Measurements from ENCODE around the gene RALB.

Gene RALB

GRCh38 chr2:120226316-120226715 lies 26.3 kb upstream of the RALB start:
- no peak for DNase-seq (ENCODE audit: extremely low read depth, low read depth)
- TF ChIP-seq, protein P1, sequence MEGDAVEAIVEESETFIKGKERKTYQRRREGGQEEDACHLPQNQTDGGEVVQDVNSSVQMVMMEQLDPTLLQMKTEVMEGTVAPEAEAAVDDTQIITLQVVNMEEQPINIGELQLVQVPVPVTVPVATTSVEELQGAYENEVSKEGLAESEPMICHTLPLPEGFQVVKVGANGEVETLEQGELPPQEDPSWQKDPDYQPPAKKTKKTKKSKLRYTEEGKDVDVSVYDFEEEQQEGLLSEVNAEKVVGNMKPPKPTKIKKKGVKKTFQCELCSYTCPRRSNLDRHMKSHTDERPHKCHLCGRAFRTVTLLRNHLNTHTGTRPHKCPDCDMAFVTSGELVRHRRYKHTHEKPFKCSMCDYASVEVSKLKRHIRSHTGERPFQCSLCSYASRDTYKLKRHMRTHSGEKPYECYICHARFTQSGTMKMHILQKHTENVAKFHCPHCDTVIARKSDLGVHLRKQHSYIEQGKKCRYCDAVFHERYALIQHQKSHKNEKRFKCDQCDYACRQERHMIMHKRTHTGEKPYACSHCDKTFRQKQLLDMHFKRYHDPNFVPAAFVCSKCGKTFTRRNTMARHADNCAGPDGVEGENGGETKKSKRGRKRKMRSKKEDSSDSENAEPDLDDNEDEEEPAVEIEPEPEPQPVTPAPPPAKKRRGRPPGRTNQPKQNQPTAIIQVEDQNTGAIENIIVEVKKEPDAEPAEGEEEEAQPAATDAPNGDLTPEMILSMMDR (IDR thresholded peaks at IDR 0.05; ENCODE audit: low read depth, low read length): no peak

GRCh38 chr2:120227111-120227991 lies 25.3 kb upstream of the RALB start:
- DNase-seq (ENCODE audit: extremely low read depth, low read depth): no peak
- TF ChIP-seq, protein P1 (IDR thresholded peaks at IDR 0.05; ENCODE audit: low read depth, low read length): no peak

DNA sequence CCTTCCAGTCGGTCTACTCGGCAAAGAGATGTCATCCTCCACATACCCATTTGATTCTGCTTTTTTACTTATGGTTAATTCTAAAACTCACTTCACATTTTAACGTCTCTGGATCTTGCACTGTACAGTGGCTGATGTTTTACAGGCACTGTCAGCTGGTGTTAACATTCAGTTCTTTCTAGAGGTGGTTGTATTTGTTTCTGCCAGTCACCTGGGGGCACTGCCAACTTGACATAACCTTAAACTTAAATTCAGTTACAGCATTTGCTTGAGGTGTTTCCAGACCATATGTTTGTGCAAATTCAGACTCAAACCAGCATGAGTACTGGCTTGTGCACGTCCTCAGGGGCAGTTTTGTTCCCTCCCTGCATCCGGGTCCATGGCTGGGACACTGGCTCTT lies 24.1 kb upstream of the RALB start:
- TF ChIP-seq, protein P1 (IDR thresholded peaks at IDR 0.05; ENCODE audit: low read depth, low read length): no peak
- DNase-seq (ENCODE audit: extremely low read depth, low read depth): no peak

GRCh38 chr2:120229341-120229740 lies 23.3 kb upstream of the RALB start:
- TF ChIP-seq, protein P1 (IDR thresholded peaks at IDR 0.05; ENCODE audit: low read depth, low read length): no peak
- no peak for DNase-seq (ENCODE audit: extremely low read depth, low read depth)

- TF ChIP-seq, protein P1 (IDR thresholded peaks at IDR 0.05; ENCODE audit: low read depth, low read length): no peak
- no peak for DNase-seq (ENCODE audit: extremely low read depth, low read depth)
Observed at GRCh38 chr2:120230515-120231471, 21.9 kb upstream of the RALB start.

DNA sequence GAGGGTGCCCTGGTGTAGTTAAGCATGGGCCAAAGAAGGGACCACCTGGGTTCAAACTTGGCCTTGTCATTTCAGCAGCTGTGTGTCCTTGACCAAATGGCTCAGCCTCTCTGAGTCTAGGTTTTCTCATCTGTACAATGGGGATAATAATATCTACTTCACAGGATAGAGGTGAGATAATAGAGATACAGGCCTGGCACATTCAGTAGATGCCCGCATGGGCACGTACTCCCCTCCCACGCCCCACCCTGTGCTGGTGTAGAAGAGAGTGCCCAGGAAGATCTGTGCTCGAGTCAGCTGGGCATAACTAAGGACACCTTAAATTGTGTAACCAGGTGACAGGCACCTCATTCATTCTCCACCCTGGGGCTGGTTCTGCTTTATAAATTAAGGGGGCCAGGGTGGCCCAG lies 21.1 kb upstream of the RALB start:
- DNase-seq (ENCODE audit: extremely low read depth, low read depth): no peak
- TF ChIP-seq, protein P1 (IDR thresholded peaks at IDR 0.05; ENCODE audit: low read depth, low read length): no peak
